MM.1S (cell line): ENCODE measurements around the gene BCAS4.

ENCODE experiments used
- DNase-seq: peaks from one replicate; pipeline ENCODE4 v3.0.0-alpha.2; 2015
- H2AFZ ChIP-seq: fragments of 300-600 bp; sonication (generic); 2 replicates; pipeline ENCODE4 v1.6.0; 2016; ENCODE audit warnings: antibody characterized with exemption, low read length
- H3F3A ChIP-seq: fragments of 300-600 bp; sonication (generic); 2 replicates; pipeline ENCODE4 v1.6.1; 2016; ENCODE audit warnings: mild to moderate bottlenecking, antibody characterized with exemption, low read length, moderate library complexity, mixed read lengths; ENCODE audit not compliant: insufficient read depth
- H3K27ac ChIP-seq: fragments of 300-600 bp; sonication (generic); 2 replicates; pipeline ENCODE4 v1.5.1; 2016; ENCODE audit warnings: mild to moderate bottlenecking, low read length
- H3K27me3 ChIP-seq: fragments of 300-600 bp; sonication (generic); replicated peaks from 2 replicates; pipeline ENCODE4 v1.6.0; 2016; ENCODE audit warnings: low read length; ENCODE audit not compliant: insufficient read depth
- H3K36me3 ChIP-seq: fragments of 300-600 bp; sonication (generic); replicated peaks from 2 replicates; pipeline ENCODE4 v1.6.1; 2016; ENCODE audit warnings: mild to moderate bottlenecking, low read length, mixed read lengths; ENCODE audit not compliant: insufficient read depth
- H3K4me1 ChIP-seq: fragments of 300-600 bp; sonication (generic); 2 replicates; pipeline ENCODE4 v1.6.1; 2016; ENCODE audit warnings: low read length, mixed read lengths
- H3K4me2 ChIP-seq: fragments of 300-600 bp; sonication (generic); 2 replicates; pipeline ENCODE4 v1.6.0; 2016; ENCODE audit warnings: low read depth, low read length
- H3K4me3 ChIP-seq: fragments of 300-600 bp; sonication (generic); 2 replicates; pipeline ENCODE4 v1.5.1; 2016; ENCODE audit warnings: low read length, mixed read lengths
- H3K79me2 ChIP-seq: fragments of 300-600 bp; sonication (generic); 2 replicates; pipeline ENCODE4 v1.6.1; 2016; ENCODE audit warnings: mixed run types, low read length, mixed read lengths
- H3K9ac ChIP-seq: fragments of 300-600 bp; sonication (generic); 2 replicates; pipeline ENCODE4 v1.6.1; 2016; ENCODE audit warnings: low read length, mixed read lengths
- H3K9me2 ChIP-seq: fragments of 300-600 bp; sonication (generic); replicated peaks from 2 replicates; pipeline ENCODE4 v1.6.1; 2016; ENCODE audit warnings: mild to moderate bottlenecking, low read length, mixed read lengths; ENCODE audit not compliant: insufficient read depth
- H3K9me3 ChIP-seq: fragments of 300-600 bp; sonication (generic); replicated peaks from 2 replicates; pipeline ENCODE4 v1.6.1; 2016; ENCODE audit warnings: mild to moderate bottlenecking, low read length, mixed read lengths; ENCODE audit not compliant: insufficient read depth
- H4K20me1 ChIP-seq: fragments of 300-600 bp; sonication (generic); 2 replicates; pipeline ENCODE4 v1.6.1; 2016; ENCODE audit warnings: mild to moderate bottlenecking, low read length, moderate library complexity, mixed read lengths; ENCODE audit not compliant: insufficient read depth
- CTCF ChIP-seq: fragments of 300-600 bp; sonication (generic); IDR thresholded peaks from 2 replicates; pipeline ENCODE4 v1.5.1; 2016; ENCODE audit warnings: antibody characterized with exemption, low read length, mixed read lengths
- EZH2 ChIP-seq: fragments of 300-600 bp; sonication (generic); optimal IDR thresholded peaks from 2 replicates; pipeline ENCODE3; 2017; ENCODE audit warnings: low read depth, mild to moderate bottlenecking, antibody characterized with exemption, low read length, mixed read lengths
- EZH2phosphoT487 ChIP-seq: fragments of 300-600 bp; sonication (generic); IDR thresholded peaks from 2 replicates; pipeline ENCODE4 v1.6.1; 2018; ENCODE audit warnings: antibody characterized with exemption, low read length

BCAS4 gene

GRCh38 chr20:50783390-50783789 lies 11.5 kb upstream of the BCAS4 start:
- no peak overlapping the region for H2AFZ ChIP-seq
- no peaks in the 10 kb centered on the region for H3K9me3 ChIP-seq
- no peak overlapping the region for H3K27ac ChIP-seq
- no peak overlapping the region for H3K4me3 ChIP-seq
- H3K4me1 ChIP-seq, result no peaks in the 10 kb centered on the region
- no peak overlapping the region for H3K4me2 ChIP-seq
- no peaks in the 10 kb centered on the region for H4K20me1 ChIP-seq
- H3K79me2 ChIP-seq, result no peaks in the 10 kb centered on the region
- no peaks in the 10 kb centered on the region for H3K36me3 ChIP-seq
- no peak overlapping the region for H3K9ac ChIP-seq
- H3F3A ChIP-seq, result no peaks in the 10 kb centered on the region
- no peak for DNase-seq
- no peaks in the 10 kb centered on the region for H3K27me3 ChIP-seq
- no peaks in the 10 kb centered on the region for H3K9me2 ChIP-seq
- no peak for TF ChIP-seq EZH2phosphoT487
- TF ChIP-seq CTCF, result no peak
- no peak for TF ChIP-seq EZH2

- Histone ChIP-seq H3K4me3 (no peak overlapping the region), H3K4me2 (no peak overlapping the region), H3K4me1 (no peaks in the 10 kb centered on the region), H3K9me3 (no peaks in the 10 kb centered on the region), H3K9ac (no peak overlapping the region), H3K27ac (no peak overlapping the region), H3K79me2 (no peaks in the 10 kb centered on the region), H2AFZ (no peak overlapping the region), H3F3A (no peaks in the 10 kb centered on the region), H4K20me1 (no peaks in the 10 kb centered on the region), H3K36me3 (no peaks in the 10 kb centered on the region), H3K27me3 (no peaks in the 10 kb centered on the region), H3K9me2 (no peaks in the 10 kb centered on the region)
- no peak for TF ChIP-seq EZH2phosphoT487
- TF ChIP-seq CTCF, result no peak
- DNase-seq, result no peak
These were observed 11.0 kb upstream of the BCAS4 start for GRCh38 chr20:50783903-50784302.

- Histone ChIP-seq H3K9me2 (no peaks in the 10 kb centered on the region), H3K27ac (no peak overlapping the region), H3K9me3 (no peaks in the 10 kb centered on the region), H3K9ac (no peak overlapping the region), H3K79me2 (no peaks in the 10 kb centered on the region), H3K27me3 (no peaks in the 10 kb centered on the region), H3K4me3 (no peak overlapping the region), H3K4me1 (no peaks in the 10 kb centered on the region), H2AFZ (no peak overlapping the region), H3K4me2 (no peak overlapping the region), H4K20me1 (no peaks in the 10 kb centered on the region), H3K36me3 (no peaks in the 10 kb centered on the region), H3F3A (no peaks in the 10 kb centered on the region)
- DNase-seq, result no peak
- TF ChIP-seq CTCF (no peak), EZH2 (no peak), EZH2phosphoT487 (no peak)
These were observed 10.4 kb upstream of the BCAS4 start for GRCh38 chr20:50784464-50784863.

GRCh38 chr20:50786703-50787102 lies 8.2 kb upstream of the BCAS4 start:
- no peaks in the 10 kb centered on the region for H3K9me3 ChIP-seq
- no peak for TF ChIP-seq EZH2
- no peak for TF ChIP-seq CTCF
- no peak for TF ChIP-seq EZH2phosphoT487
- H3F3A ChIP-seq, result no peaks in the 10 kb centered on the region
- no peaks in the 10 kb centered on the region for H3K36me3 ChIP-seq
- no peak overlapping the region for H3K4me3 ChIP-seq
- no peaks in the 10 kb centered on the region for H3K27me3 ChIP-seq
- H3K9ac ChIP-seq, result no peak overlapping the region
- no peaks in the 10 kb centered on the region for H4K20me1 ChIP-seq
- DNase-seq, result no peak
- no peak overlapping the region for H3K4me2 ChIP-seq
- H3K27ac ChIP-seq, result no peak overlapping the region
- no peak overlapping the region for H2AFZ ChIP-seq
- peaks cover 9% of the 10 kb centered on the region for H3K4me1 ChIP-seq
- H3K9me2 ChIP-seq, result no peaks in the 10 kb centered on the region
- H3K79me2 ChIP-seq, result no peaks in the 10 kb centered on the region
